HG03558 (cell line): Measurements from ENCODE around the gene TULP1.

Source experiments
- ATAC-seq: cut with Tn5 transposase; IDR thresholded peaks from one replicate; pipeline ENCODE4 v1.9.1; 2021; ENCODE audit warnings: moderate number of reproducible peaks; ENCODE audit not compliant: unreplicated experiment; ENCODE audit errors: extremely low read depth

Gene TULP1

DNA sequence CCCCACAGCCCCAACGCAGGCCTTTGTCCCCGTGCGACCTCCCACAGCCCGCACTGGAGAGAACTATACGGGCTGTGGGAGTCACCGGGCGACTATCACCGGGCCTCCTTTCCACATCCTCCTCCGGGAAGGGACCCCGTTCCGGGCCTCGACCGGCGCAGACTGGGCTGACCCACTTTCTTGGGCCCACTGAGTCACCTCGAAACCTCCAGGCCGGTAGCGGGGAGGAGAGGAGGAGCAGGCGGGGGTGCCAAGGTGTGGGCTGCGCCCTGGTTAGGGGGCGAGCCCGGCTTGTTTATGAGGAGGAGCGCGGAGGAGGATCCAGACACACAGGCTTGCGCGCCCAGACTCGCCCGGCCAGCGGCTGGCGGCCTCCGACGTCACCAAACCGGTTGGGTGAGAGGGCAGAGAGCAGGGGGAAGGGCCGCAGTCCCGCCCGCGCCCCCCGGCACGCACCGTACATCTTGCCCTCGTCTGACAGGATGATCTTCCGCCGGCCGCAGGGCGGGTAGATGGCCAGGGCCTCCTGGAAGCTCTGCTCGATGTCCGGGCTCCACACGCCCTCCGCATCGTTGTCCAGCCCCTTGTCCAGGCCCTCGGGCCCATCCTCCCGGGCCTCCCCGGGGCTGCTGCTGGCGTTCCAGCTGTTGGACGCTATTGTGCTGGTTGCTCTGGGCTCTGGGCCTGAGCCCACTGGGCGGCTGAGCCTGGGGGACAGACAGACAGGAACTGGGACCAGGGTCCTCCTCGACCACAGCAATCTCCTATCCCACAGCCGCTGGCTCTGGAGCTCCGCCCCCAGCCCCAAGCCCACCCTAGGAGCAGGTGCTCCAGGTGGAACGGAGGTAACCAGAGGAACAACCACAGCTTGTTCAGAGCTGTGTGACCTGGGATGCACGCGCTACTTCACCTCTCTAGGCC lies 26.4 kb downstream of the TULP1 start:
- ATAC-seq: no peak

DNA sequence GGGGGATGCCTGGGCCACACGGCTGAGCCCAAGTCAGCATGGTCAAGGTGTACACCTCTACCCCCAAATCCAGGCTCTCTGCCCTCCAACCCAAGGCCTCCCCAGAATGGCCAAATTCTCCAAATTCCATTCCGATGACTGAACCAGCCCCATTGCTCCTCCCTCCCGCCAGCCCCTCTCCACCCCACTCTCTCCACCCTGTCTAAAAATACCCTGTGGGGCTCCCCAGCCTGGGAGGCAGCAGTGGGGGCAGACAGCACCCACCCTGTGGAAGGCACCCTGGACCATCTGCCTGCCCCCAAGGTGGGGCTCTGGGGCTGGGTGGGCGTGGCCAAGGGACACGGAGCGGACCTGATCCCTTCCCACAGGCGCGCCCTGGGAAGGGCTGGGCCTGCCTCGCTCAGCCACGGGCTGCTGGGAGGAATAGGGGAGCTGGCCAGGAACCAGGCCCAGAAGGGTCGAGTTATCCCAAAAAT lies 27.3 kb downstream of the TULP1 start:
- ATAC-seq: no peak

- no peak for ATAC-seq
Observed at GRCh38 chr6:35484921-35485392, 27.7 kb downstream of the TULP1 start.

GRCh38 chr6:35483893-35484645 lies 28.6 kb downstream of the TULP1 start:
- ATAC-seq: no peak

DNA sequence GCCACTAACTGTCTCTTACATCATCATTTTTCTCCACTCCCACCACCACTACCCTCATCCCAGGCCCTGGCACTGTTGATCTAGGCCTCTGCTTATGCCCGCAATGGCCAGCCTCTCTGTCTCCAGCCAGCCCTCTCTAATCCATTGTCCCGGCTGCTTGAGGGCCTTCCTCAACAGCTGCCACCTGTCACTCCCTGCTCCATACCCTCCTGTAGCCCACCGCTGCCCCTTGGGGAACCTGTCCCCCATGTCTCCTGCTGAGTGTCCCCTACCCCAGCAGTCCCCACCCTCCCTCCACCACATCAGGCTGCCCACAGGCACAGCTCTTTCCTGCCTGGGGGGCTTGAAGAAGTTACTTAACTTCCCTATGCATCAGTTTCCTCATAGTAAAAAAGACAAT lies 29.2 kb downstream of the TULP1 start:
- ATAC-seq: no peak

GRCh38 chr6:35483062-35483461 lies 29.6 kb downstream of the TULP1 start:
- no peak for ATAC-seq

GRCh38 chr6:35481226-35481625 lies 31.5 kb downstream of the TULP1 start:
- no peak for ATAC-seq

GRCh38 chr6:35480176-35480575 lies 32.5 kb downstream of the TULP1 start:
- ATAC-seq: no peak

- ATAC-seq: no peak
Observed at GRCh38 chr6:35478259-35478658, 34.4 kb downstream of the TULP1 start.

DNA sequence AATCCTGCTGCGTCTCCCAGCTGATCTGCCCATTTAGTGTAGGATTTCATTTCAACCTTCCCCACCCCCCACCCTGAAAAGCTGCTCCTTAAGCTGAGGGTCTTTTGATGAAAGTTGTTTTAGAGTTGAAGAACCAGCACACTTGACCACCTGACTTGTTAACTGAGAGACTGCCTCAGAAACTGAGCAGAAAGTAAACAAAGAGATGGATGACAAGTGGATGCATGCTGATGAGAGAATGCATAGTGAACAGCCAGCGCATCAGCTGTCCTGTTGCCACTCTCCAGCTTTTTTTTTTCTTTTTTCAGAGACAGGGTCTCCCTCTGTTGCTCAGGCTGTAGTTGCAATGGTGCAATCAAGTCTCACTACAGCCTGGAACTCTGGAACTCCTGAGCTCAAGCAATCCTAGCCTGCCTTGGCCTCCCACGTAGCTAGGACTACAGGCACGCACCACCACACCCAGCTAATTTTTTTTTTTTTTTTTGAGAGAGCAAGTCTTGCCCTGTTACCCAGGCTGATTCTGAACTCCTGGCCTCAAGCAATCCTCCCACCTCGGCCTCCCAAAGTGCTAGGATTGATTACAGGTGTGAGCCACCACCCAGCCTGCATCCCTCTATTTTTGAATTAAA lies 35.0 kb downstream of the TULP1 start:
- ATAC-seq: no peak

- ATAC-seq: no peak
Observed at GRCh38 chr6:35477028-35477427, 35.7 kb downstream of the TULP1 start.

GRCh38 chr6:35476004-35476403 lies 36.7 kb downstream of the TULP1 start:
- no peak for ATAC-seq

DNA sequence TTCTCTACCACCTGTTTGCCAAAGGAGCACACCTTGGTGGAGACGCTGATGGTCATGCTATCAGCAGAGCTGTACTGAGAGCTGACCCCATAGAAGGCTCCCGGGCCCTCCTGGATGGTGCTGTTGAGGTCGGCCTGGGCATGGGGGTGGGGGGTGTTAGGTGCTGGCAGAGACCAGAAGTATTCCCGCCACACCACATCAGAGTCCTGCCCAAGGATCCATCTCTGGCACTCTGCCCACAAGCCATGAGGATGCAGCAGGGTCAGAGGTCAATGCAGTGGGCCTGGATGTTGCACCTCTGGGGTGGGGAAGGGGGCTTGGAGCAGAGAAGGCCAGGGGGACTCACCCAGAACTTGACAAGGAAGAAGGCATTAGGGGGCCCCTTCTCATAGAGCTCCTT lies 37.1 kb downstream of the TULP1 start:
- no peak for ATAC-seq

GRCh38 chr6:35474942-35475570 lies 37.6 kb downstream of the TULP1 start:
- ATAC-seq: no peak

GRCh38 chr6:35474131-35474941 lies 38.4 kb downstream of the TULP1 start:
- no peak for ATAC-seq

DNA sequence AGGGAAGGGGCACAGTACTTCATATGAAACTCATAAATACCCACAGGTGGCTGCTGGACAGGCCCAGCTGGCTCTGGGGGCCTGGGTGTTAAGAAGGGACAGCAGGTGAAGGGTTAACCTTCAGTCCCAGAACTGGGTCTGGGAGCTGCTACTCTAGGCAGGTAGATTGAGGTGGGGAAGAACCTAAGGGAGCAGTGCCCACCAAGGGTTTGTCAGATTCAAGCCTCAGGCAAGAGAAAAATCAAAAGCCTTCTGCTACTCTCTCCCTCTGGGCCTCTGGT lies 38.9 kb downstream of the TULP1 start:
- no peak for ATAC-seq

GRCh38 chr6:35473075-35473849 lies 39.4 kb downstream of the TULP1 start:
- no peak for ATAC-seq

DNA sequence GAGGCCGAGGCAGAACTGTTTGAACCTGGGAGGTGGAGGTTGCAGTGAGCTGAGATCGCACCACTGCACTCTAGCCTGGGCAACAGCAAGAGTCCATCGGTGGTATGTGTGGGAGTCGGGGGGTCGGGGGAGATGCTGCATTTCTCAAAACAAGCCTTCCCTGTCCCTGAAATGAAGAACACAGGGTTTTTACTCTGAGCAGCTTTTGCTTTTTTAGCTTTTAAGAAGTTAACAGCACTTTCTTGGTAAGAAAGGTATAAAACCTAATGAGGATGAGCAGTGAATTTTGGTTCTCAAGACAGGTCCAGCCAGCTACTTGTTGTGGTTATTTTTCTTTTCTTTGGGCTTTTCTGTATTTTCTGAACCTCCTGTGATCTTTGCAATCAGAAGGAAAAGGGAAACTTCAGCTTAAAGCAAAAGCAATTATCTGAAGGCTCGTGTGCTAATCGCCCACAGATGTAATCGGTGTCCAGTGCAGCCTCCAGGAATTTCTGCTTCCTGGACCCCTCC lies 40.8 kb downstream of the TULP1 start:
- ATAC-seq: no peak

- no peak for ATAC-seq
Observed at GRCh38 chr6:35470663-35471120, 42.0 kb downstream of the TULP1 start.
